Renal pelvis (tissue), 4 donors: Measurements from ENCODE around the gene CAPN13. TPM values are rescaled to one million over a fixed set of nuclear protein-coding genes. Genes with fewer than 3 reads are reported as not detected.
A peak's percentile ranks its signal among the peaks of the same experiment; 100 is the strongest.

ENCODE experiments used
- DNase-seq: peaks from one replicate; pipeline ENCODE4 v3.0.0-alpha.2; 2013
- polyA plus RNA-seq, 3 donors: library from polyadenylated mRNA; unstranded; fragments of 120-200 nt; gene quantifications; one replicate each; pipeline ENCODE4 v1.2.1, GENCODE V29; 2013; ENCODE audit not compliant: insufficient read length in 3 of 3

CAPN13 gene
- polyA plus RNA-seq, 3 donors = 1.4 to 3.4 (median 3.1) TPM

DNA sequence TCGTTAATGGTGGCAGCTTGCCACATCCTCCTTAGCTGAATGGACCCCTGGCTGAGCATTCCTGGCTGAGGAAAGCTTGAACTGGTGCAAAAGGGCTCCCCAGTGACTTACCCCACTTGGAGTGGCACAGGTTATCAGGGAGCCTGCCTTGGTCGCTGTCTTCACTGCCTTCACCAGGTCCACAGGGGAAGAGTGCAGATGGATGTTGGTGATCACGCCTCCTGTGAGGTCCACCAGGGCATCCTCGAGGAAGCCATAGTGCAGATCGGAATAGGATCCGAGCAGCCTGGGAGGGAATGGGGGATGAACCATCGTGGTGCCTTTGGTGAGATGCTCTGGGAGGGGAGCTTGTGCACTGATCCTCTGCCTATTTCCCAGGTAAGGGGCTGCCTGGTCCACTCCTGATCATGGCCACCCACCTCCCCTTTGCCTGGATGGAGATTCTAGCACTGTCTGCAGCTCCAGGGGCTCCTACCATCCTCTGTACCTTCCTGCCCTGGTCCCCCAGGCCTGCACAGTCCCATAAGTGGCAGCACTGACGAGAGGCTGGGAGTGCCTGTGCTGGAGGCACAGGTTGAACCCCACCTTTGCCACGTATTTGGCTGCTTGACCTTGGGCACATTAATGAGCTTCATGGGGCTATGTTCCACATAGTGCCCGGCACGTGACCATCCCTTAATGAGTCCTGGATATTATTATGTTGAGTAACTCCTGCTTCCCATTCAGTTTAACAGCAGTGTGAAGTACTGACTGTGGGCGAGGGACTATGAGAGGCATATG, 43.0 kb downstream of the CAPN13 start:
- no peak for DNase-seq

DNA sequence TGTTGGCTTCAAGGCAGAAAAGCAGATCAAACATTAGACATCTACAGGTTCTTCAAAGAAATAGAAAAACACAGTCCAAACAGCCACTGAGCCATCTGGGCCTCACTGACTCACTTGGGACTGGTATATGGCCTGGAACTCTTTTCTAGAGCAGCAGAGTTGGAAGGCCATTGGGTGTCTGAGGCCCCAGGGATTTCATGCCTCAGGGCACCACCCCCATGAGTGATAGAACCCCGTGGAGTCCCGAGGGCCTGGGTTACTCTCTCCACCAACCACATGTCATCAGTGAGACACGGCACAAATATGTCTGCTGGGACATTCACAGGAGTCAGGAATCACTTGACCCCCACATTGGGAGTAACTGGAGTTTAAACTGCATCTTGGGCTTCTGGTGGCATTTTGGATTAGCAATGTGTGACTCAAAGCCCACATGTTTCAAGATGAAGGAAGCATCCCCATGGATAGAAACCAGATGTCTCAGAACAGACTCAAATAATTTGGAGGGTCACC, 44.0 kb downstream of the CAPN13 start:
- no peak for DNase-seq

DNA sequence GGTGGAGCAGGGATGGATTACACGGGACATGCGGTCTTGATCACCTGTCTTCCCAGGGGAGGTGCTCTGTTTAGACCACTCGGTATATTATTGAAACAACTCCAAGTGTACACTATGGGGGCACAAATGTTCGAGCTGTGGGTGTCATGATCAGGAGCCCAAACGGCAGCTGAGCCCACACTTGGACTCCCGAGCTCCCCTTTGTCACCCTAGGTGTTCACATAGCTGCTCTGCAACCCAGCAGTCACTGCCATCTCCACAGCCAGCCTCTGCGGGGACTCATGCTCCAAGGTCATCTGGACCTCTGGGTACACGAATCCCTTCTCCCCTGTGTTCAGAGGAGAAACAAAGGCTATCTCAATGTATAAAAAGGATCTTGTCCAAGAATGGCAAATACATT, 46.0 kb downstream of the CAPN13 start:
- no peak for DNase-seq

DNA sequence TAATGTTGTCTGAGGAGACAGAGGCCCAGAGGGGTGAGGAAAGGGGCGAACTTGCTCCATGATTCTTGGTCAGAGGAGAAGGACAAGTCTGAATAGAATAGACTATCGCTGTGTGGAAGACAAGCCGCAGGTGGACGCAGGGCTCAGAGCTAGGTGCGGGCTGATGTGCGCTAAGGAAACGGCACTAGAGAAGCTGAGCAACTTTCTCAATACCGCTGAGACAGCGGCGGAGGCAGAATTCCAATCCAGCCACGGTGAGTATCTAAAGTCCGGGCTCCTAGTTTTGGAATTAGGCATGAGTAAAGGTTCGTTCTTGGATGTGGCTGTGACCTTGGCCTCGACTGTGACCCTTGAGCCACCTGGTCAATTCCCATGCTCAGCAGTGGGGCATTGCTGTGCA, 47.8 kb downstream of the CAPN13 start:
- DNase-seq = no peak

DNA sequence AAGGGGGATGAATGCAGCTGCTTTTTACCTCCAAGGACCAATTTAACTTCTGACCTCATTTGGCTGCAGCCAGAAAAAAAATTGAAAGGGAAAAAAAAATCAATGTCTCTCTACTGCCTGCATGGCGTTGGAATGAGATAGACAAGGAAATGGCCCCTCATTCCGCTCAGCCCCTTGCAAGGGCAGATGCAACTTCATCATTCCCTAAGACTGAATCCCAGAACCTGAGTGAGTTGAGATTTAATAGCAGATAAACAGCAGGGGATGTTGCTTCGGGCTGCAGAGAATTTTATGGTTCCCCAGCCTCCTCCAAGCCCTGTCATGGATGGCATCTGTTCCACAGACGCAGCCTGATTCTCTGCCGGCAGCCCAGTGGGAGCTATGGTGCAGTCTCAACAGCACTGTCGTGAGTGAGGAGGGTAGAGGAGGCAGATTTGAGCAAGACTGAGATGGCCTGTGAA, 49.0 kb downstream of the CAPN13 start:
- no peak for DNase-seq

DNA sequence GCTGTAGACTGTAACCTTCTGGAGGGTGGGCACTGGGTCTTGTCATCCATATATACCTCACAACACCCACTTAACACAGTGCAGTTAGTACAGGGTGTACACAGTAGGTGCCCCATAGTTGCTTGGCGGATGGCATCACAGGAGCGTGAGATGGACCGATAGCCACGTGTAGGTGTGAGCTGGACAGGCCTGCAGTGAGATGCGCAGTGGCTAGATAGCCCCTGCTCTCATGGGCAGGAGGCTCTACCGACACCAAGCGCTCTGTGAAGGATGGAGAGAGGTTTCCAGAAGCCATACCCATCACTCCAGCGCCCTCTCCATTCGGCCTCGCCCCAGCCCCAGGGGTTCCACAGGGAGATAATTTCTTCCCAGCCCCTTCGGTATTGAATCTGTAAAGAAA, 49.5 kb downstream of the CAPN13 start:
- DNase-seq = no peak

DNA sequence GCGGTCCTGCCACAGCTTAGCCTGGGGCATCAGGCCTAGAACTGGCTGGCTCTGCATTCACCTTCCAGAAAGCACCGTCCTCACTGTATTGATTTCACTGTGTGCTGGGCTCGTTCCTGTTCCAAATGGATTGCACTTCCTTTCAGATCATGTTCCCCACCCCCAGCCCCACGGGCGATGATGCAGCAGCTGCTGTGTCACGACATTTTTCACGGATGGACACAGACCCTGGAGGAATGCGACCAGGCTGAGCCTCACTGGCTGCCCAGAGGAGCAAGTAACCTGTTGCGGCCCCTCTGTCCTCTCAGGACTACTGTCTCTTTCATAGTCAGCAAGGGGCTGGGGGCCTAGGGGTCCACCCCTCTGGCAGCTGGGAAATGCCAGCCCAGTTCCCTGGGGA, 50.3 kb downstream of the CAPN13 start:
- no peak for DNase-seq

DNA sequence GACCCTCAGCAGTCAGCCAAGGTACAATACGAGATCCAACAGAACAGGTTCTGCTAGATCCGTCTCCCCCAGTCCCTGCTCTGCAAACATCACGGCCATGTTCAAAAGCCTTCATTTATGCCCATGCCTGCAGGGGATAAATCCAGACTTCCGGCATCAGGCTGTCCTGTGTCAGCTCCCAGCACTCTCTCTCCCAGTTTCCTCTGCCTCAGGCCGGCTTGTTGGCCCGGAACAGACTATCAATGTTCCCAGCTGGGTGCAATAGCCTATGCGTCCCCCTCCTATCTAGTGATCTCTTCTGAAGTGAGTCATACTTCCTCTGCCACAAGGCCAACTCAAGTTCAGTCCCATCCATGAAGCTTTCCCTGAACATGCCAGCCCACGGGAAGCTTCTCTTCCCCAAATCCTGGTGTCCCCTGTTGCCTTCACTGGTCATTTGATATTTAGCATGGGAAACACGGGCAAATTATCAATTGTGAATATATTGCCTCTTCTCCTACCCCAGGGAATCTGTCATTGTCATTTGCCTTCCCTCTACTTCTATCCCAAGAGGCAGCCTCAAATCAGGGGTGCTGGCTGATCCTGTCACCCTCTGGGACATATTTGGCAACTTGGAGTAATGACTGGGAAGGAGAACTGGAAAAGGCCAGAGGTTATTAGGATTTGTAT, 51.1 kb downstream of the CAPN13 start:
- peak; percentile 10 for DNase-seq

DNA sequence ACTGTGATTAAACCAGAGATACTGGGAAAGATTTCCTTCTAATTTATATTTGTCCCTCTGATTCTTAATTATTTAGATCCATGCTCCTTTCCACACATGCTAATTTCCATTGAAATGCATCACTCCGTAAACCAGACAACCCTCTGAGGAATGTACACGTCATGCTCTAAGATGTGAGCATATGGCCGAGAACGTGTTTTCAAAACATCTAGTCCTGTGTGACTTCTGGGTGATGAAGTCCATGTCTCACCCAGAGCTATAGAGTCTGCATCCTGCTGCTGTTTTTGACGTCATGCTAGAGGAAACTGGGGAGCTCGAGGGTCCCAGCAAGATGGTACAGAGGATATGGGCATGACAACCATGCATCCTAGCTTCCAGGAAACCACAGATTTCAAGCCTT, 53.6 kb downstream of the CAPN13 start:
- no peak for DNase-seq

DNA sequence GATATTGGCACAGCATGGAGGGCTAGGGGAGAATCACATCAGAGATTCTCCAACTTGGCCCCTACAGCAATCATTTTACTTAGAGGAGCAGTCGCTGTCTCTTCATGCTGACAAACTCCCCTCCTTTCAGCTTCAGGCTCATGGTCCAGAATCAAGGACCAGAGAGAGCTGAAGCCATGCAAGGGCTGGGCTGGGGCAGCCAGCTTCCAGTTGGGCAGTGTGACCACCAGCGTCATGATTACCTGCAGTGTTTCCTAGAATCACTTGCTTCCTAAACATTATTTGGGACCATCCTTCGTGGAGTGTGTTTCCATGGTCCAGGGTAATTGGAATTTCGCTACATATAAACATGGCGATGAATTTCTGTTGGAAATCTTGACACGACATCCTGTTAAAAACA, 54.4 kb downstream of the CAPN13 start:
- no peak for DNase-seq

DNA sequence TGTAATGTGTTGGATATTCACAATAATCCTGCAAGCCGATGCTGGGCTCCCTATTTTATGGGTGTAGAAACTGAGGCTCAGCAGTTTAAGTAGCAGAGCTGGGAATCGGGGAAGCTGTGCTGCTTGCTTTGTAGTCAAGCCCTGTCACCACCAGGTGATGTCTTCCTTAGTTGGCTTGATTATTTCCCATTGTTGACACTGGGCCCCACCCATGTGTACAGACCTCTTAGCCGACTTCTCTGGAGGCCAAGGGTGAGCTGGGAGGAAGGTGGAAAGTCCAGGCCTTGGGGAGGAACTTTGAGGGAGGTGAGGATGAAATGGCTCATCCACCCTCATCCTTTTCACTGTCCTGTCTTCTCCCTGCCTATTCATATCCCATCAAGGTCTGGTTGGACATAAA, 60.0 kb downstream of the CAPN13 start:
- DNase-seq = no peak

DNA sequence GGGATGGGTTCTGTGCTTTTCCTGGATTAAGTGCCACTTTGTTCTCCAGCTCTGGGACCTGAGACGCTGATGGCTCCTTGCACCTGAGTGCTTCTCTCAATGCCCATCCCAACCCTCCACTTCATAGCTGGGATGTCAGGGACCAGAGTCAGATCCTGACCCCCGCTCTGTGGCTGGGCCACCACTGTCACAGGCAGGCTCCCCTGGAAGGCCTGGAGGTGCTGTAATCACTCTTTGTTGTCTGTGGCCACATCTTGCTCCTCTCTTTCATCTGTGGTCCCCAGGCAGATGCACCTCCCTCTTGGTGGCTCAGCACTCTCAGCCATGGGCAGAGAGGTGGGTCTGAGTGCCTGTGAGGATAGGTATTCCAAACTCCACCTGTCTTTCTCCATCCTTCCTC, 62.4 kb downstream of the CAPN13 start:
- no peak for DNase-seq

DNA sequence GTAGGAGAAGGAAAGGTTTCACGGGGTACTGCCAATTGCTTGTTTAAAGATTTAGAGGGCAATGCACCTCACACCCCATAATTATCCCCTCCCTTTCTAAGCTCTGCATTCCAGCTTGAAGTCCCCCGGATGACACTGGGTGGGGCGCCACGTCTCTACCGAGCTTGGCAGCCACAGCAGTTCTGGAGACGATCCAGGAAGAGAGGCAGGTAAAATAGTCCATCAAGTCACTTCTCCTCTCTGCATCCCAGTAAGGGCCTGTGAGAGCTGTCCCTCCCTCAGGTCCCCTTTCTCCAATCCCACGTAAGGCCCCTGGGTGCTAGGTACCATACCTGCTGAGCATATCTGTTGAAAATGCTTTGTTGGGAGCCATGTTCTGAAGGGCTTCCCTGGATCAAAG, 65.7 kb downstream of the CAPN13 start:
- DNase-seq = no peak

DNA sequence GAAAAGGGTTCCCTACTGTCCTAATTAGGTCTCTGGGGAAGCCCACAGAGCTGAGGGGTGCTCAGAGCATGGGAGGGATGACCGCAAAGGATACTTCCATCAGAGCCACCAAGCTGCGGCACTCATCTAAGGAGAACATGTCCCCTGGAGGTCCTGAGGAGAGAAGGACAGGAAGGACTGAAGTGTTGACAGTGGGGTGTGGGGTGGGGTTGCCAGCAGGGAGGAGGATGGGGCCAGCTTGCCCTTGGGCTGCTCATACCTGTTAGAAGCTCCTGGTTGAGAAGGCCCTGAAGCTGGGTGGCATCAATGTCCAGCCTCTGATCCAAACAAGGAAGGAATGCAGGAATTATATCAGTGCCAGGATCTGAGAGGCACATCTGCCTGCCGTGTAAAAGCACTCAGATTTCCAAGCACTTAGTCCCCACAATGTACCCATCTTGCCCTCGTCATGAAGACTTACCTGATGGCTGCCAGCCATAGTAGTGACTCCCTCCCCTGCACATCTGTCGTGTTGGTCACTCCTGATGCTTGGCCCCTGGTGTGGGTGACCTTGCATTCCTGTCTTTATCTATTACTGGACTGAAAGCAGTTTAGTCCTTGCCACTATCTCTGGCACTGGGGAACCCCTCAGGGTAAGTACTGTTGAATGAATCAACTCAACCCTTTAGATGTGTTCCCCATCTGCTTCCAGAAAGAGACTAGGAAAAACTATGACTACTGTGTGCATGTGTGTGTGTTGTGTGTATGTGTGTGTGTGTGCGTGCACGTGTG, 68.9 kb downstream of the CAPN13 start:
- no peak for DNase-seq

DNA sequence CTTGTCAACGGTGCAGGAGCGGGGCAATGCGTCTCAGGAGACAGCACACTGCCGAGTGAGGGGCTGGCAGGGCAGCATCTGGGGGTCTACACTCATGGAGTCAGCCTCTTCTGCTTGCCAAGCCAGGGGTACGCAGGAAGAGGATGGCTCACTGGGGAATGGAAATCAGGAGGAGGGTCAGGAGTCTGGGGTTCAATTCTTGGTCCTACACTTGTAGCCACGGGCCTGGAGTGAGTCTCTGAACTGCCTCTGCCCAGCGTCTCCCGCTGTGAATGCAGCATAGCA, 70.0 kb downstream of the CAPN13 start:
- DNase-seq = no peak

DNA sequence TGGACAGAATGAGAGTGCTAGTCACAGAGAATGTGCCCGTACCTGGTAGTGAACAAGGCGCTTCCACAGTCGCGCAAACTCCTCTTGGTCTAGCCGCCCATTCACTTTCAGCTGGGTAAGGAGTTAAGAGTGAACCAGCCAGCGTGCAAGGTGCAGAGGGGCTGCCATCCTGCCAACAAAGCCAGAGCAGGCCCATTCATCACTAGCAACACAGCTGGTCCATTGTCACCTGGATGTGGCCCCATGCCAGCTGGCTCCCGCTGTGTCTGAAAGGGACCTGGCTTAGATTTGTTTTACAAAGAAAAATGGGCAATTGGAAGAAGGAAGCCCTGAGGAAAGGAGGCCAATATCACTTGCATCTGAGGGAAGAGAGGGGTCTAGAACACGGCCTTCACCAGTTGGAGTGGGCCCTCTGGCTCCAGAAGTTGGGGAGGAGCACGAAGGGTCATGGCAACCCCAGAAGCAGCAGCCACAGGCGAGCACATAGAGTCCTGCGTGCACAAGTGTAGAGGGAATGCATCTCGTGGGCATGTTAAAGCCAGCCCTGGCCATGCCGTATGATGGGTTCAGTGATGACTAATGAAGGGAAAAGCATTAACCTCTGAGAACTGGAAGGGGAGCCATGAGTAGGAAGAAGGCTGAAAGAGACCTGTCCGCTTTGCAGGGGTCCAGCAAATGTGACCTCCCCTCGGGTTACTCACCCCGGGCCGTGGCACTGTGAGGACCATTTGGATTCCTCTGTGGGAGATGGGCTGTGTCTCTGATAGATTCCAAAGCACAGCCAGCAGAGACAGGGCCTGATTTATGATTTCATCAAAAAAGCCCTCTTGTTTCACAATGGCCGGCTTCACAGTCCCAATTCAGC, 70.6 kb downstream of the CAPN13 start:
- no peak for DNase-seq

DNA sequence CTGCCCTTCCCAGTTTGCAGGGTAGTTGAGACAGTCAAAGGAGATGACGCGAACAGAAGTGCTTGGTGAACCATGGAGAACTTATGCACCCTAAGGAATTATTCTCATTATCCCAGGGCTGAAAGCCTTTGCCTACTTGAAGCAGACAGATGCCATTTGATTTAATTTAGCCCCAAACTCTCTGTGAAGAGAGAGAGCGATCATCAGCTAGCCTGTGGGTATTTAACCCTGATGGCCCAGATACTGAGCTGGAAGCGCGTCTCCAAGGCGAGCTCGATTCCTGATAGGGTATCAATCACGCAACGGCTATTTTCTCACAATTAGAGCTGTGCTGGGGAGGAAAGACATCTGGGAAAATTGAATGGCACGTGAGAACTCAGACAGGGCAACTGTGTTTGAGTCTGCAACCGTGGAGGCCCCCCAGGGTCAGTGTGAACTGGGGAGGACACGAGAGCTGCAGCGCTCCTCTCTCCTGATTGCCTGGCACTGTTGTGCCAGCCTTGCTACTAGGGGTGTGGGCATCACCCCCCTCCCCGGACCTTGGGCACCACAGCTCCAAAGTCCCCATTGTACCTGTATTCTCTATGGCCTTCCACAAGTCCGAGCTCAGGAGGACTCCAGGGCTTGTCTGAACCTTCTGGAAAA, 73.2 kb downstream of the CAPN13 start:
- no peak for DNase-seq

DNA sequence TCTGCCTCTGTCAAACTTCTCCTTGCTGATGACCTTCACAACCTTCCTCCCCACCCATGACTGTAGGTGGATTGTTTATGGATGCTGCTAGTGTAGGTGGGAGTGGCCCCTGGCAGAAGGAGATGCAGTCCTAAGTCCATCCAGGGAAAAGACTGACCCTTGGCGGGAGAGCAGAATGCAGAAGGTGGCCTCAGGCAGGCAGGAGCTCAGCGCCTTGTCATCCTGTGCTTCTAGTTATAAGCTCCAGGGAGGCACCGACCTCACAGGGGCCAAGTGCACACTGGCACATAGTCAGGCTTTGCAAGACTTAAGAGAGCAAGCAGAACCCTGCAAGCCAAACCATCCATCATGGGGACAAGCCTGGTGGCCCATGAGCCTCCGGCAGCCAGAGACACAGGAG, 74.4 kb downstream of the CAPN13 start:
- DNase-seq = no peak

DNA sequence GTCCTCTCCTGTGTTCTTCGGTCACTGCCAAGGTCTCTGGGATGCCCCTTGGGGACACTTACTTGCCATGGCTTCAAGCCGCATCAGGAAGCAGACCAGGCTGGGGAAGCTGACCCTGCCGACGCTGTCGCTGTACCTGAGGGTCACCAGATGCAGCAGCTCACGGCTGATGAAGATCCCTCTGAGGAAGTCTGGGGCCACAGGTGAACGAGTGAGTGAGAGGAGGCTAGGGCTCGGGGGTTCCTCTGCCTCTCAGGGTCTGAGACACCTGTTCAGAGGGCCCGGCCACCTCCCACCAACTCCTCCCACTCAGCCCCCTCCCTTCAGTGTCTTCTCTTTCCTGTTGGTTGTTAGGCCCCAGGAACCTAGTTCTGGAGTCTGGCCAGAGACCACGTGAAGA, 74.9 kb downstream of the CAPN13 start:
- DNase-seq = no peak

DNA sequence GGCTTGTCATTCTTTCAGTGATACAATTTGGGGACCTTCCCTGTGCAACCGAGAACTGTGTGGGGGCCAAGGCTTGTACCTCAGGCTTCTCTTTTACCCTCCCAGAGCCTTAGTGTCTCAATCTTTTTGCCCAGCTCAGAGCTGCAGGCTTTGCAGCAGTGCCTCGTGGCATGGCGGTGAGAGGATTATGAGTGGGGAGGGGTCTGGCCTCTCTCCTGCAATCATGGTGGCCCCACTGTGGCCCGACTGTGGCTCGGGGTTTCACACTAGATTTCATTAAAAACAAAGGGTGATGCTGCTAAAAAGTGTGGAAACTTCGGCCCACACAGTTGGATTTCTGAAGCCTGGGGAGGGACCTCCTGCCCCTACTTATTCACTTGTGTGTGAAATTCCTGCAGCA, 75.5 kb downstream of the CAPN13 start:
- DNase-seq = no peak
